Embryonic facial prominence (tissue), 1 donor: Measurements from ENCODE around the gene AATK.

Experiments
- DNase-seq: peaks from one replicate; pipeline ENCODE4 v3.0.0-alpha.2; 2016; ENCODE audit errors: extremely low spot score

AATK gene

GRCh38 chr17:81166033-81166492 lies at the start of gene AATK:
Gene AATK (minus strand): TSS chr17:81166221. CDS start chr17:81165992, 229 bp downstream.
- DNase-seq, result no peak

DNA sequence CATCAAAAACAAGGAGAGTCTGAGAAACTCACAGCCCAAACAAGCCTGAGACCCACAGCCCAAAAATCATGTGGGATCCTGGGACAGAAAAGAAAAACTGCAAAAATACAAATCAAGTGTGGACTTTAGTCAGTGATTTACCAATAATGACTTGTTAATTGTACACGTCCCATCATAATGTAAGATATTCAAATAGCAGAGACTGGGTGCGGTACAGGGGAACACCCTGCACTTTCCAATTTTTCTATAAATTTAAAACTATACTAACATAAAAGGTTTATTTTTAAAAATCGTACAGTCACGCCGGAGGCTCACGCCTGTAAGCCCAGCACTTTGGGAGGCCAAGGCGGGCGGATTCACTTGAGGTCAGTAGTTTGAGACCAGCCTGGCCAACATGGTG lies 48.0 kb upstream of the AATK start:
- no peak for DNase-seq

- DNase-seq, result no peak
Measured at GRCh38 chr17:81212365-81212764, 46.3 kb upstream of the AATK start.

GRCh38 chr17:81210868-81211267 lies 44.8 kb upstream of the AATK start:
- DNase-seq, result no peak

DNA sequence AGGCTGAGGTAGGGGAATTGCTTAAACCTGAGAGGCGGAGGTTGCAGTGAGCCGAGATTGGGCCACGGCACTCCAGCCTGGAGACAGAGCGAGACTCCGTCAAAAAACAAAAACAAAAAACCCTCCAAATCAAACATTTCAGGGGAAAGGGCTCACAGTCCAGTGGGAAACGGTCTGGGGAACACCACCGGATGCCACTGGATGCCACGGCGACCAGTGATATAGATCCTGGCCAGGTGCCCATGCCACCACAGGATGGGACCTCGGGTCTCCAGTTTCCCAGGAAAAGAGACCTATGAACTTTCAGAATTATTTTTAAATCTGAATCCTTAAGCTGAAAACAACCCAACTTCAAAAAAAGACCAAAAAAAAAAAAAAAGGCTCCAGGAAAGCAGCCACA lies 44.4 kb upstream of the AATK start:
- DNase-seq, result no peak

GRCh38 chr17:81209141-81209540 lies 43.1 kb upstream of the AATK start:
- DNase-seq, result no peak

DNA sequence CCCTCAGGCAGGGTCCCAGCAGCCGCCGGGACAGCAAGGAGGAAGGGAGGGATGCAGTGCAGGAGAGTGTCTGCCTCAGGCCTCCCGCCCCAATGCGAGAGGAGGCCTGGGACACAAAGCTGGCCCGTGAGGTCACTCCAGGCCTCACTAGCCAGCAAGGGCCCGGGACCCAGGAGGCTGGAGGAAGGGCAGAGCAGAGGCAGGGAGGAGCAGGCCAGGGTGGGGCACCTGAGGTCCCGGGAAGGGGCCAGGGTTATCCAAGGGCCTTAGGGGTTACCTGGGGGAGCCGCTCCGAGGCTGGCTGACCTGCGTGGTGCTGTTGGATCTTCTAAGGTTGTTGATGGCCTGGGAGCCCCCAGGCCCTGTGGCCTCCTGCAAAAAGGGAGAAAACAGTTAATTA lies 42.6 kb upstream of the AATK start:
- no peak for DNase-seq

GRCh38 chr17:81207610-81208581 lies 41.9 kb upstream of the AATK start:
- DNase-seq, result no peak

- no peak for DNase-seq
Measured at GRCh38 chr17:81206657-81207056, 40.6 kb upstream of the AATK start.

DNA sequence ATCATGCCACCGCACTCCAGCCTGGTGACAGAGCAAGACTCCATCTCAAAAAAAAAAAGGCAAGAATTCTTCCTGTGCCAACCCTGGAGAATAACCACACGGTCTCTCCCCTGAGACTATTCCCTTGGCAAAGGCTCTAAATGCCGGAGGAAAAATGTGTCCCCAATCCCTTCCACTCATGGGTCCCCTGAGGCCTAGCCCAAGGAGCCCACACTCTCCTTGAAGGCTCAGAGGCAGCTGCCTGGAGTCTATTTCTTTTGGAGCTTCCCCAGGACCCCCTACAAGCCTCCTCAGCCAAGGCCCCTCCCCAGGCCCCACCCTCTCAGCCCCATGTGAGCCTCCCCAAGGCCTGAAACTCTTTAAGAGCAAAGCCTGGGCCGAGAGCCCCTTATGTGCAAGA lies 40.1 kb upstream of the AATK start:
- DNase-seq, result no peak

GRCh38 chr17:81204578-81204977 lies 38.6 kb upstream of the AATK start:
- DNase-seq, result no peak

DNA sequence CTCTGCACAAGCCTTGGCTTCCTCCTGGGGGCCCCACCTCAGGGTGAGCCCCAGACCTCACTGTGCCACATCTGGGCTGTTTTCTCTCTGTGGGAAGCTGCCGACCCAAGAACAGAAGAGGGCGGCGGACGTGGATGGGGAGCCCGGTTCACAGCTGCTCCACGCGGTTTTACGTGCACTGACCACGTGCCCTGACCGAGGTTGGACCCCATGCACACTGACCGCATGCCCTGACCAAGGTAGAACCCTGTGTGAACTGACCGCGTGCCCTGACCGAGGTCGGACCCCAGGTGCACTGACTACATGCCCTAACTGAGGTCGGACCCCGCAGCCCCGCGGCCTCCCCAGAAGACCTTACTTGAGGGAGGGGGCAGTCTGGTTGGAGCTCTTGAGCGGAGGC lies 37.1 kb upstream of the AATK start:
- DNase-seq, result no peak

GRCh38 chr17:81202318-81202717 lies 36.3 kb upstream of the AATK start:
- DNase-seq, result no peak

GRCh38 chr17:81200695-81201580 lies 34.9 kb upstream of the AATK start:
- DNase-seq, result no peak

DNA sequence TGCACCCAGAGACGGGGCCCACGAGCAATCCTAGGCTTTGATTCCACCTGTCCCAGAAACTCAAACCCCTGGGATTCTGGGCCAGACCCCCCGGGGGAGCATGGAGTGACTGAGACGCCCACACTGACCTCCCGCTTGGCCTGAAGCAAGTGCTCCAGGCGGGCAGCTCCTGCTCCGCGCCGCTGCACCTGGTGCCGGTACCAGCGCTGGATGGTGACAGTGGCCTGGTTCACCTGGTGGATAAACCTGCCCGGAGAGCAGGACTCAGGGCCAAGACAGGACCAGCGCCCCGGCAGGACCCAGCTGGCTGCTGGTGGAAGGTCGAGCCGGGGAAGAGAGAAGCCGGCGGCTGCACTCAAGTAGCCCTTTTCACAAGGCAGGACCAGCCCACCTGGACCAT lies 34.2 kb upstream of the AATK start:
- no peak for DNase-seq

GRCh38 chr17:81199482-81199830 lies 33.4 kb upstream of the AATK start:
- DNase-seq, result no peak

GRCh38 chr17:81198826-81199481 lies 32.9 kb upstream of the AATK start:
- DNase-seq, result no peak

DNA sequence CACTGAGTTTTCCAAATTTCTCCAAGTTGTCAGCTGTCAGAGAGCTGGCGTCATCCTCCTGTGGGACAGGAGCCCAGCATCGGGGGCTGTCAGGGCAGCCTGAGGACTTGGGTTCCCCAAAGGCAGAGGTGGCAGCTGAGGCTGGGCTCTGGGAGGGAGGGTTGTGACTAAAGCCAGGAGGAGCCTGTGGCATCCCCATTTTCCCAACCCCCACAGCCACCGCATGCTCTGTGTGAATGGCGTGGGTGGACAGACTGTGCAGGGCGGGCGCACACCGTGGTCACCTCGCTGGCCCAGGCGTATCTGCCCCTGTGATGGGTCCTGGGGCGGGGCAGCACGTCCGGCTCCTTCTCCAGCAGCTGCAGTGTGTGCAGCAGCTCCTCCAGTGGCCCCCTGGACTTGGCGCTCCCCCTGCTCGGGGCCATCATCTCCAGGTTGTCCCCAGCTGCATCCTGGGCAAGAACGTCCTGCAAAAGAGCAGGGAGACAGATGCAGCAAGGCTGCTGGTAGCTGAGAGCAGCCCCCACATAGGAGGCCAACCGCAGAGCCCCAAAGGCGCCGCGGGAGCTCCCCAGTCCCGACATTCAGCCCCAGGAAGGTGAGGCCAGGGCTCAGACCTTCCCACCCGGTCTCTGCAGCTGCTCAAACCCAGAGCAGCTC lies 31.9 kb upstream of the AATK start:
- no peak for DNase-seq

DNA sequence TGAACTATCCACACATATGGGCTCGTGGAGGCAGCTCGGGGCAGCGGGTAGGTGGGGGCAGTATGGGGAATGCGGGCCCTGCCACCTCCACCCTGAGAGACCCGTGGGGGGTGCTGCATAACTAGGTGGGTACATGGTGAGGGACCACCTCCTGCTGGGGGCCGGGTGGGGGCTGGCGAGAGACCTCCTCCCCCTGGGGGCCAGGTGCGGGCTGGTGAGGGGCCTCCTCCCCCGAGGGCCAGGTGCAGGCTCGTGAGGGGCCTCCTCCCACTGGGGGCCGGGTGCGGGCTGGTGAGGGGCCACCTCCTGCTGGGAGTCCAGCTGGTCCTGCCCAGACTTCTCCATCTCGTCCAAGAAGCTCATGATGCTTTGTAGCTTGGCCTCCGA lies 31.4 kb upstream of the AATK start:
- no peak for DNase-seq

DNA sequence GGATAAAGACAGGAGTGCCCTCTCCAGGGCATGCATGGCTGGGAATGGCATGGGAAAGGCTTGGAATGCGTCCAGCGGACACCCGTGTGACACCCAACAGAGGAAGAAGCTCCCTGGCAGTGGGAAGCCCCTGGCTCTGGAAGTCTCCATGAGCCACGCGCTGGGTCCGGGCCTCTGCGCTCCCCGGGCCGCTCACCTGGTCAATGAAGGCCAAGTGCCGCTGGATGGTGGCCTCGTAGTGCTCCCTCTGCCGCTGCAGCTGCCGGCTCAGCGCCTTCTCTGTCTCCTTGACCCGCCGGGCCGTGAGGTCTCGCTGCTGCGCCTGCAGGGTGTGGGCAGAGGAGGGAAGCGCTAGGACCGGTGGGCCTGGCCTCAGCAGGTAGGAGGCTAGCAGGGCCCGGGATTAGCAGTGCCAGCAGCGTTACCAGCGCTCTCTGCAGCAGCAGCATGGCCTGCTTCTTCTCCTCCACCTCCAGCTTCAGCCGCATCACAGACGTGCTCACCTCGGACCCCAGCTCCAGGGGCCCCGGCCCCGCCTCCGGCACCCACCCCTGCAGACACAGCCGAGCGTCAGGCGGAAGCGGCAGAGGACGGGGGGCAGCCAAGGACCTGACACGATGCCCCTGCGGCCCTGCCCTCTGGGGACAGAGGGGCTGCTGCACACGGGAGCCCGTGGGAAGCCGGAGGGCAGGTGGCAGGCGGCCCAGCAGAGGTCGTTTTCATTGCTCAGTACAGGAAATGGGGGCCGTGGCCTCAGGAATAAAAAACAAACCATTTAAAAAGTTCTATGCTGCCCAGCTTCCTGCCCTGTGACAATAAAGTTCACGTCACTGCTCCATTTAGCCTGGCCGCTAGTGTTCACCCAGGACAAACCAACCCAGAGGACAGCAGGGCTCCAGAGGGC lies 30.7 kb upstream of the AATK start:
- no peak for DNase-seq
